Fibroblast of villous mesenchyme (primary cell): ENCODE measurements around the gene UQCRHL. TPM values are rescaled to one million over a fixed set of nuclear protein-coding genes. Genes with fewer than 3 reads are reported as not detected.
A peak's percentile ranks its signal among the peaks of the same experiment; 100 is the strongest.
"Not testable (repeated sequence)": the region's sequence is repeated elsewhere in the genome, so short reads cannot be mapped to it uniquely, and the experiment has no call there.

Source experiments
- DNase-seq: peaks from one replicate; pipeline ENCODE4 v3.0.0-alpha.2; 2010; ENCODE audit warnings: low read depth
- H3K4me3 ChIP-seq: 2 replicates; pipeline ENCODE4 v1.5.1; 2011; ENCODE audit warnings: low read depth, mild to moderate bottlenecking, low read length
- total RNA-seq: library from RNA; depleted of rRNA; stranded (reverse); fragments of >200 nt; gene quantifications from 2 replicates; pipeline ENCODE4 v1.2.3, GENCODE V29; 2012
- TF ChIP-seq, protein P1 (sequence below): IDR thresholded peaks from 2 replicates; pipeline ENCODE4 v1.5.1; 2012; ENCODE audit warnings: low read depth, mild to moderate bottlenecking, low read length; ENCODE audit not compliant: insufficient read depth

UQCRHL gene
- total RNA-seq, 1 donor, result 1.3 TPM

GRCh38 chr1:15848929-15849774, 41.7 kb upstream of the UQCRHL start:
- H3K4me3 ChIP-seq, result peak overlapping the region; percentile 97
- TF ChIP-seq, protein P1, sequence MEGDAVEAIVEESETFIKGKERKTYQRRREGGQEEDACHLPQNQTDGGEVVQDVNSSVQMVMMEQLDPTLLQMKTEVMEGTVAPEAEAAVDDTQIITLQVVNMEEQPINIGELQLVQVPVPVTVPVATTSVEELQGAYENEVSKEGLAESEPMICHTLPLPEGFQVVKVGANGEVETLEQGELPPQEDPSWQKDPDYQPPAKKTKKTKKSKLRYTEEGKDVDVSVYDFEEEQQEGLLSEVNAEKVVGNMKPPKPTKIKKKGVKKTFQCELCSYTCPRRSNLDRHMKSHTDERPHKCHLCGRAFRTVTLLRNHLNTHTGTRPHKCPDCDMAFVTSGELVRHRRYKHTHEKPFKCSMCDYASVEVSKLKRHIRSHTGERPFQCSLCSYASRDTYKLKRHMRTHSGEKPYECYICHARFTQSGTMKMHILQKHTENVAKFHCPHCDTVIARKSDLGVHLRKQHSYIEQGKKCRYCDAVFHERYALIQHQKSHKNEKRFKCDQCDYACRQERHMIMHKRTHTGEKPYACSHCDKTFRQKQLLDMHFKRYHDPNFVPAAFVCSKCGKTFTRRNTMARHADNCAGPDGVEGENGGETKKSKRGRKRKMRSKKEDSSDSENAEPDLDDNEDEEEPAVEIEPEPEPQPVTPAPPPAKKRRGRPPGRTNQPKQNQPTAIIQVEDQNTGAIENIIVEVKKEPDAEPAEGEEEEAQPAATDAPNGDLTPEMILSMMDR, result no peak
- peak; percentile 92 for DNase-seq

- TF ChIP-seq, protein P1, result no peak
Observed at GRCh38 chr1:15848143-15848928, 40.9 kb upstream of the UQCRHL start.

DNA sequence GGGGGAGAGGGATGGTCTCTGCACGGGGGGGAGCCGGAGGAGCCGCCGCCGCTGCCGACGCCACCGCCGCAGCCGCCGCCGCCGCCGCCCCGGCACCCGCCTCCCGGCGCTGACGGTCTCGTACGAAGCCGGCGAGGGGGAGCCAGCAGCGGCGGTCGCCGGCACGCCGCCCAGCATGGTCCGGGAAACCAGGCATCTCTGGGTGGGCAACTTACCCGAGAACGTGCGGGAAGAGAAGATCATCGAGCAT, 40.4 kb upstream of the UQCRHL start:
- DNase-seq, result no peak
- H3K4me3 ChIP-seq, result peak overlapping the region; percentile 97
- TF ChIP-seq, protein P1, result no peak

More at GRCh38 chr1:15848143-15848928, 40.9 kb upstream of the UQCRHL start:
- peak; percentile 37 for DNase-seq
- H3K4me3 ChIP-seq, result peak overlapping the region; percentile 97

- H3K4me3 ChIP-seq, result peak within 1 kb of the TSS; percentile 97
- peak; percentile 97 for DNase-seq
- TF ChIP-seq, protein P1, result no peak
Observed at GRCh38 chr1:15847100-15847892, 39.8 kb upstream of the UQCRHL start, which contains the start of gene SPEN. SPEN (plus strand) TSS chr1:15847707; CDS start chr1:15848068, 361 bp downstream.

GRCh38 chr1:15846056-15846455, 38.6 kb upstream of the UQCRHL start:
- H3K4me3 ChIP-seq, DNase-seq: not testable (repeated sequence)

GRCh38 chr1:15843826-15844572, 36.5 kb upstream of the UQCRHL start:
- TF ChIP-seq, protein P1, result no peak
- no peak for DNase-seq
- H3K4me3 ChIP-seq, result no peak overlapping the region
